Measurements from ENCODE around the gene CEBPE.

The CEBPE gene

DNA sequence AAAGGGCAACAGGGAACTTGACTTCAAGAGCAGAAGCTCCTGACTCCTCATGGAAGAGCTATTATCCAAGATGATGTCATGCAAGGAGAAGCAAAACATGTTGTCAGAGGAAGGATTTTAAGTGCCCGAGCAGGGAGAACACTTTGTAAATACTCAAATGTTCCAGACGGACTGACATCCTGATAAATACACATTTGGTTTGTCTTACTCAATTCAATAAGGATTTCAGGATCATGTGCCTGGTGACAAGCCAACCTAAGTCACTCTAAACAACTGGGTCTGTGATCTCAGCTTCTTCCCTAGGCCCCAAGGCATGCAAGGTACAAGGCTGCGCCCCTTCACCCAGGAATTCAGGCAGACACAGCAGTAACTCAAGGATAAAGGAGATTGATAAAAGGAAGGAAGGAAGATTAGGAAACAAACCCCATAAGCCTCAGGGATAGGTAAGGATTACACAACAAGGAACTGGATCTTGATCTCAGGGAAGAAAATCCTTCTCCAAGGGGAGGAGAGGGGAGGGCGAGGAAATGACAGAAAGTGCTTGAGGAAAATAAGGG is 26.8 kb upstream of the CEBPE start:
- no peak for DNase-seq

DNA sequence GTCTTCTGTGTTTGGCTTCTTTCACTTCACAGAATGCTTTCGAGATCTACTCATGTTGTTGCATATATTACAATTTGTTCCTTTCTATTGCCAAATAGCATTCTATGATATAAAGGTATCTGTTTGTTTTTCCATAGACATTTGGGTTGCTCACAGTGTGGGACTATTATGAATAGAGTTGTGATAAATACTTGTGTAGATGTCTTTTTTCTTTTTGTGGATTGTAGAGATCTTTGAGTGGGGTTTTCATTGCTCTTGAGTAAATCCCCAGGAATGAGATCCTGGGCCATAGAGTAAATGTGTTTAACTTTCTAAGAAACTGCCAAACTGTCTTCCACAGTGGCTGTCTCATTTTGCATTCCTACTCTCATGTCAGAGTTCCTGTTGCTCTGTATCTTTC is 24.9 kb upstream of the CEBPE start:
- no peak for DNase-seq

DNA sequence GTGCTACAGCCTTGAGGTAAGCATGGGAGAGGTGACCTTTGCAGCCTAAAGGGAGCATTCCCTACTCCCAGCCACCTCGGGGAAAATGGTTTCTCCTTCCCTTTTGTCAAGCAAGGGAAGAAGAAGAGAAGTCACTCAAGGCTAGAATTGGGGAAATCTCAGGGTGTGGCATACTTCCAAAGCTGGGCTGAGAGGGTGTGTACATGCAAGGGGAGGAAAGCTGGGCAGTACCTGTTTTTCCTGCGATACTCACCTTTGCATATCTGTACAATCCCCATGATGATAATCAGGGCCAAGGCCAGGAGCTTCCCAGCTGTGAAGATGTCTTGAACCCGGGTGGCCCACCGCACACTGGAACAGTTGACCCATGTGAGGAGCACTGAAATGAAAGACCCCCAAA is 23.8 kb upstream of the CEBPE start:
- no peak for DNase-seq

DNA sequence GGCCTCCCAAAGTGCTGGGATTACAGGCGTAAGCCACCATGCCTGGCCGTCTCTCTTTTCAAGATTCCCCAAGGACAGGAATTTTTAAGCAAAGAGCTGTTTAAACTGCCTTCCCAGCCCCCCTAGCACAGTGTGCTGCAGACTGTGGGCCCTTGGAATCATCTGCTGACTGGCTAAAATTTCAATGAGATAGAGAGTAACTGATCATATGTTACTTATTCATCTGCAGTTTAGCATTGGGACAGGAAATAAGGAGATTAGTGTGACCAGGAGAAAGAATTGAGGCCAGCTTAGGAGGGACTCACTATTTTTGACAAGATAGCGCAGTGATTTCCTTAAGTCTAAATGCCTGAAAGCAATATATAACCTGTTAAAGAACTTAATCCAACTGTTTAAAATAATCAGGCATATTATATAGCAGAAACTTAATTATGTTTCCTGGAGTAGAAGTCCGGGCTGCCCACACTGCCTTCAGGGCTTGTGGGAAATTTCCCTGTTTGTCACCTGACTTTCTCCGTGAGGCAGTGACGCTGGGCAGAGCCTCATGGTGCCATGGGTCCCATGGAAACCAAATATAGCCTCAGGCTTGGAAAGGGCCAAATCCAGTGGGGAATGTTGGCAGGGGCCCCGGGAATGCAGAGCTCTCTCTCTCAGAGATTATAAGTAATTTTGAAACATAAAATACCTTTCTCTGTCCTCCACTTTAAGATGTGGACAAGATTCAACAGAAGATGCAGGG is 22.8 kb upstream of the CEBPE start:
- peak in 4 of 58 donors; percentile 2 to 20 (median 10) for DNase-seq

DNA sequence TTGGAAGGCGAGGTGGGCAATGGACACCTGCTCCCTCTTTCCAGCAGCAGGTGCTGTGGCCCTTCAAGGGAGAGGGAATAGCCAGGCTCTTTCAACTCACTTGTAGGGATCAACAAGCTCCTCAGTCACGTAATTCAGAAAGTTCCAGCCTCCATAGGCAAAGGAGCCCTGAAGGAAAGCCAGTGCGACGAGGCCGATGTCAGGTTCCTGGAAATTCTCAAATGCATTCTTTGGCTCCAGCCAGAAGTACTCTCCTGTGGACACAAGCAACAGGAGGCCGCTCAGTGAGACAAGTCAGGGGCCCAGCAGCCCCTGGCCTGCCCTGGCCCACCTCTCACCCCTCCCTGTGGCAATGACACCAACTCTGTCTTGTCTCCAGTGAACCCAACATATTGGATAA is 21.3 kb upstream of the CEBPE start:
- DNase-seq, result no peak

DNA sequence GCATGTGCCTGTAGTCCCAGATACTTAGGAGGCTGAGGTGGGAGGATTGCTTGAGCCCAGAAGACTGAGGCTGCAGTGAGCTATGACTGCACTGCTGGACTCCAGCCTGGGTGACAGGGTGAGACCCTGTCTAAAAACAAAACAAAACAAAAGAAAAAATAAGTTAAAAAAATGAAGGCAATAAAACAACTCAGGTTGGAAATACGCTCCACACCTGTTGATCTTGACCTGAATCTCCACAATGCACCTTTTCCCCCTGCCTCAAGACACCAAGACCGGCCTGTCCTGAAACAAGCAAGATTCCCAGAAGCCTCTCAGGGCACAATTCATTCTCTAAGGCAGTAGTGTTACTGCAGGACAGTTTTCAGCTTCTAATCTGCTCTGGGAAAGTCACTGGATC is 20.8 kb upstream of the CEBPE start:
- no peak for DNase-seq

DNA sequence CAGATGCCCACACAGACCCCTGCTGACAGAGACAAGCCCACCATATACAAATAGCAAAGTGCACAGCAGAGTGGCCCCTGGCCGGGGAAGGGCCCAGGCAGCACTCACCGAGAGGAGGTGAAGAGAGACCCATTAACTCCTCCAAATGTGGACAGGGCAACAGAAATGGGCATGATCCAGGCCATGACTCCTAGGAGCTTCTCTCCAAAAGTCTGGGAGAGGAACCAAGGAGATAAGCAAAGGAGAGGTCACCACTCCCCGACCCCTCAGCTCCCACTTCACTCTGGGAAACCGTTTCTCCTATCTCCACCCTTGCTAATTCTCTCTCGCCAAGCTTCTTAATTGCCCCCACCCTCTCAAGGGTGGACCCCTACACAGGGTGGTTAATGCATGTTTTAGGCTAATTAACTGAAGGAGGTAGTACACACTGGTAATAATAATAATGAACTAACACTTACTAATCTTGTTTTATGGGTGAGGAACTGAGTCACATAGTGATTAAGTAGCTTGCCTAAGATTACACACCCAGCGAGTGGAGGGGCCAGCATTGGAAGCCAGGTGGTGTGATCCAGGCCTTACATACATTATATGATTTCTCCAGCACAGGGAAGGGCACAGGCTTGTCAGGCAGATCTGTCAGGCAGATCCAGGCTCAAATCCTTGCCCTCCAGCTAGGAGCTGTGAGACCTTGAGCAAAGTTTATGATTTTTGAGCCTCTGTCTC is 18.9 kb upstream of the CEBPE start:
- no peak for DNase-seq

DNA sequence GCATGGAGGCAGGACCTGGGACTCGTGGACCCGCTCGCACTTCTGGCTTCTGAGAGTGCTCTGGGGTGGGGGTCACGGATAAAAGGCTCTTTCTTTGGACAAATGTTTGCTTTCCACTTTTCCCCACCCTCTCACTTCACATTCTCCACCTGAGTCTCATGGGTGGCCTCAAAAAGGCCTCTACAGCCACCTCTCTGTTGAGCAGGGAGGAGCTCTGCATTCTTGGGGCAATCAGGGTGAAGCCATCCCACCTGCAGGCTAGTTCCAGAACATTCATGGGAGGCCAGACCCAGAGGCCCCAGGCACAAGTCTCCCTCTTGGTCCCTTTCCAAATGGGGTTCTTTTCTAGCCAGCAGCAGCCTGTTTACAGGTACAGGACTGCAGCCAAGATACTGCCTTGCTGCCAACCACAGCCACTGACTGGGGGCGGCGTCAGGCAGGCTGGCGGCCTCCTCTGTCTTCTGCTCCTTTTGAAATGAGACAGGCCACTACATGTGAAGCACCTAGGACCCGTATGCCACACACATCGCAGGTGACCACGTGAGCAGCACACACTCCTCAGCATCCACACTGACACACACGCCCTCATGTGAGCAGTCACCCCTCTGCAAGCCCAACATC is 18.2 kb upstream of the CEBPE start:
- peak in 2 of 58 donors; percentile 3 to 56 for DNase-seq

DNA sequence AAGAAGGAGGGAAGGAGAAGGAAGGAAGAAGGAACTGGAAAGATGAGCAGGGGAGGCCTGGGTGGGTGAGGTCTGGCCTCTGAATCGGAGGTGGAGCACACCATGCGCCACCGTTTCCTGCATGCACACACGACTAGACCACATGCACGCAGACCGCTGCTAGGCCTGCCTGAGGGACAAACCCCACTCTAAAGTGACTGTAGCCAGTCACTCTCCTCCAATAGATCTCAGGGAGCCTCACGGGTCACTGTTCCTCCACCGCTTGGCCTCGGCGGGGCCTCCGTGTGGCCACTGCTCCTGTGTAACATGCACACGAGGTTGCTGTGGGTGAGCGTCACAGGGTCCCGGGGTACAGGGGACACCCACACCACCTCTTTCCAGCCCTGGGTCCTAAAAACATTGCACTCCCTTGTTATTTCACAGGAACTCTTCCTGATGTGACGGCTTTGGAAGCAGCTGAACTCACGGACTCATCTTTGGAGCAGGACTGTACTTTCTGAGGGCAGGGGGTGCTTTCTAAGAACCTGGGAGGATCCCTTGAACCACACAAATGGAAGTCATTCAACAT is 17.6 kb upstream of the CEBPE start:
- DNase-seq, result no peak

DNA sequence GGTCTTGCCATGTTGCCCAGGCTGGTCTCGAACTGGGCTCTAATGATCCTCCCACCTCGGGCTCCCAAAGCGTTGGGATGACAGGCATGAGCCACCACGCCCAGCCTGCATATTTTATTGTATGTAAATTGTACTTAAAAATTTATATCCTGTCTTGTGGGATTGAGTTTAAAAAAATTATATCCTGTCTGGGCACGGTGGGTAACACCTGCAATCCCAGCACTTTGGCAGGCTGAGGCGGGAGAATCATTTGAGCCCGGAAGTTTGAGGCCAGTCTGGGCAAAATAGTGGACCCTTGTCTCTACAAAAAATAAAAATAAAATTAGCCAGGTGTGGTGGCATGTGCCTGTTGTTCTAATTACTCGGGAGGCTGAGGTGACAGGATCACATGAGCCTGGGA is 13.9 kb upstream of the CEBPE start:
- no peak for DNase-seq

DNA sequence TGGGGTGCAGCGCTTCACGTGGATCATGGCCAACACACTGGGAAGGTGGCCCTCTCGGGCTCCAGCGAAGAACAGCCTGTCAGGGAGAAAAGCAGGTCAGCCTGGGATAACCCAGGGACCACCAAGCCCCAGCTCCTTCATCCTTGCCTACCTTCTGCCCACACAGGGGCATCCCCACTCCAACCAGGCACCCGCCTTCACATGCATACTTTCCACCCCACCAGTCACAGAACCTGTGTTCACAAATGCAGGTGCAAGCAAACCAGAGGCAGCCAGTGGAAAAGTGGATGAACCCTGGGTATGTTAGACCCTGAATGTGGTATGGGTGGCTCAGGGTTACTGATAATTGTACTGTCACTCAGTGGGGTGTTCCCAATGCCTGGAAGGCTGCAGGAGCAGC is 12.4 kb upstream of the CEBPE start:
- no peak for DNase-seq

DNA sequence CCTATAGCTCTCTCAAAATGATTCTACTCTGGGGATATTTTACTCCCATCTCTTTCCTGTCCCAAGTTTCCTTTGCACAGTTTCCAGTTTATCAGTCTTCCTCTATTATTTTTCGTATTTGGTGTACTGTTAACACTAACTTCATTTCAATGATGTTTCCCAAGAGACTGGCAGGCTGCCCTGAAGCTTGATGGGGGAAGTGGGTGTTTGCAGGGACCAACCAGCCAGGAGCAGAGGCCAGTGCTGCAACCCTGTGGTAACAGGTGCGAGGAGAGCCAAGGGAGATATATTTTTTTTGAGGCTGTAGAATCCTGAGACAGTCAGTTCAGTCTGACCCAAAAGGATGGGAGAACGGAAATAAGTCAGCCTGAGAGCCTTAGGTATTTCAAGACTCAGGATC is 11.8 kb upstream of the CEBPE start:
- peak in 1 of 58 donors; percentile 16 for DNase-seq

DNA sequence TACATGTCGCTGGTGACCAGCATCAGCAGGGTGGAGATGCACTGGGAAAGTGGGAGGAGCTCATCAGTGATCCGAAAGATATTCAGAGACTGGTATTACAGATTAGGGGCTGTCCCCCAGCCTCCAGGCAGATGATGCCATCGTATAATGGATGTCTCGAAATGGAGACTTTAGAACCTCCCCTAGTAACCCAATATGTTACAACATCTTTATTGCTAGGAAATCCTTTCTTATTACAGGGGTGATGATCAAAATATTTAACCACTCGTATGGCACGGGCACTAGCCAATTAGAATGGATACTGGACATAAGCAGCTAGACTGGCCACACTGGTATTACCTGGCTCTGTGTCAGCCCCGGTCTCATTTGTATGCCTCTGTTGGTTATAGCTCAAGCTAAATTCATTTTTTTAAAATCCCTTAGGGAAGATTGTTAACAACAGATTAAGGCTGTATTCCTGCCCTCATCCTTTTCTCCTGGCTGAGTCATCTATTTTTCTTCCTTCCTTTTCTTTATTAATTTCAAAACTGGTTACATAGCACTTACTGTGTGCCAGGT is 10.8 kb upstream of the CEBPE start:
- DNase-seq, result no peak

DNA sequence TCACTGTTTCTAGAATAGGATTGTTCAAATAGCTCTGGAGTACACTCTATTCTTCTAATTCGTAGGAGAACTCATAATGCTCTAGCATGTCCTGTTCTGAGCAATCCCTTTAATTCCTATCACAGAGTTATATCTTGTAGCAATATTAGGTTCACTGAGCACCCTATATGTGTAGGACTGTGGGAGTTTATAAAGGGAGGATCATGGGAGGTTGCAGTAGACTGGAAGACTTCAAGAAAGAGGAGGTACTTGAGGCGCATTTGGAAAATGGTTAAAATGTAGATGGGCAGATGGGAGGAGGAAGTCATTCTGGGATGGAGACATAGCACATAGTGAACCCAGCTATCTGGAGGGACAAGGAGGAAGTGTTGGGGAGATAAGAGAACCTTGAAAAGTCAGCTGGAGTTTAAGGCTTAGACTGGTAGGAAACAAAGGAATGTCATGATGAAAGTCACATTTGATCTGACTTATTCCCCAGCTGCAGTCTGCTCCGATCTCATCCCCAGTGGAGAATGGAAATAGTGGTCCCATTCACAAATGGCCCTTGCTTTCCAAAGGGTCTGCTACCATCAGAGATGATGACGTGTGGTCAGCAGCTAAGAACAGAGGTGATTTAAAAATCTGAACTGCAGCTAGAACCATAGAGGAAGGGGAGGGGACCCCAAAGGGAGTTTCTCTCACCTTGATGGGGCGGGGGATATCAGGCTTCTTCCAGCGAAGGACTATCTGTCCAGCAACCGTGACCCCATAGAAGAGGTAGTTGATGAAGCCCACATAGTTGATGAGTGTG is 10.1 kb upstream of the CEBPE start:
- no peak for DNase-seq

DNA sequence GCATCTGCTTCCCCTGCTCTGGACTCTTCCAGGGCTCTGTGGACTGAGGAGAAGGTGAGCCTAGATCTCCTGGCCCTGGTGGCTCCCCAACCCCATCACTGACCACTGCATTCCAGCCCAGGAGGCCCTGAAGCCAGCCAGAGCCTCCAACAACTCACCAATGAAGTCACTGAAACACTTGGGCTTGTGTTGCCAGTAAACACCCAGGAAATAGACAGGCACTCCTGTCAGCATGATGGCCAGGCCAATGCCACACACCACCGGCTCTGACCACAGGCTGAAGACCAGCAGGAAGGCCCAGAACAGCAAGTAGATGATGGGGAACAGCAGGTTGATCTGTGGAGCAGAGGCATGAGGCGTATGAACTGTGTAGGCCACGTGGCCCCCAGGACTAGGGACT is 8.8 kb upstream of the CEBPE start:
- DNase-seq, result no peak

DNA sequence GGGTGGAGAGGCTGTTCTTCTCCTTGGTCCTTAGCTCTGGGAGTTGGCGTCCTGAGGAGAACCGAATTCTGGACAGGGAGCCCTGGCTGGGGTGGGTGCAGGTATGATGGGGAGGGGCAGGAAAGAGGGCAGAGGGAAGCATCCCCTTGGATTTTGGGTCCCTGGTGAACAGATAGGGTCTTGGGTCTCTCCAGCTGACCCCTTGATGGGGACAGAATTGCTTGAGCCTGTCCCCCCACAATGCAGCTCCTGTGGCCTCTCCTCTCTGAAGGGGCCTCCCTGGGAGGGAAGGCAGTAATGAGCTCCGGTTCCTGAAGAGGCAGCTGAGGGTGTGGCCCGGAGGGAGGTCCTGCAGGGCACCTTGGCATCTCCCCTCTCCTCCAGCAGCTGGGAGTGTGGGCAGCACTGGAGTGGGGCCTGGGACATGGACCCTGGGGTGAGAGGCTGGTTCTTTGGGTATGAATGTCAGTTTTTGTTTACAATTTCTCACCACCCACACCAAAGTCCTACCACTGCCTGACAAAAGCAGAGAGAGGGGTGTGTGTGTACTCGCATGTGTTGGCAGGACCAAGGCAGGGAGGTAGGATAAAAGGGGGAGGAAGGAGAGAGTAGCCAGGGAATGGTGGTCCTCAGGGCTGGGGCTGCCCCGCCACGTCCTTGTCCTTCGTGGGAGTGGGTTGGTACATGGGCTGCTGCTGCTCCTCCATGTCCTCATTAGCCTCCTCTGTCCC is 7.7 kb upstream of the CEBPE start:
- DNase-seq, result no peak

DNA sequence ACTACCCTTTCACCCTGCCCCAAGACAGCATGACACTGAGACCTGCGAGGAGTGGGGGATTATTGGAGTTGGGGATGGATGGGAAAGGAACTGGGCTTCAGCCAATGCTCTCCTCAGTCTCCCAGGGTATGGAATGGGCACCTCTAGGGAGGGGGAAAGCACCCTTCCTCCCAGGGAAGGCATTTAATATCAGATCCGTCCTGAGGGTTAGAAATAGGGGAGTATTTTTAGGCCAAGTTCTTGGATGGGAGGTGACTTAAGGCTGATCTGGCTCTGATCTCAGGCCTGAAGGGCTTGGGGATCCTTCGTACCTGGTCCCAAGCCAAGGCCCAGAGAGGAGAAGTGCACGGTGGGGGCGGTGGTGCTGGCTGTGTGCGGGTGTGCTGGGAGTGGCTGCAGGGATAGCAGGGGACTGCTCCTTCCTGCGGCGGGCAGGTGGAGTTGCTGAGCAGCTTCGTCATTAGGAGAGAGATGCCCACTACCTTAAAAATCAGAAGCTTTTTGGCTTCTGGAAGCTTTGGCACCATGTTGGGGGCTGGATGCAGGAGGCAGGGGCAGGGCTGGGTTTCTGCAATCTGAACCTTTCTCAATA is 7.0 kb upstream of the CEBPE start:
- no peak for DNase-seq

DNA sequence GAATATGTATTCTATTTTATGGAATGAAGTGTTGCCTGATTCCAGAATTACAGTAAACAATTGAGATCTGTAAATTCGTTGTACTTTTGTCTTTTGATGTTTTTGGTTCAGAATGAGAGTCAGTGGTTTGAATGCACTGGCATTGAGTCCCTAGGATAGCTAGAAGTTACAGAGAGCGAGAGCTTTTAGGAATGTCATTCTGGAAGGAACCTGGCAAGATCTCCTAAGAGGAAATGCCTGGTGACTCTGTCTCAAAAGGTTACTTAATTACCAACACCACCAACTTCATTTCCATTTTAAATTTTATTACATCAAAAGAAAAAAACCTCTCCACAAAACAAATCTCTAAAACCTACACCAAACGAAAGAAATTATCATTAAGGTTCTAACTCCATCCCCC is 6.0 kb upstream of the CEBPE start:
- DNase-seq, result no peak

DNA sequence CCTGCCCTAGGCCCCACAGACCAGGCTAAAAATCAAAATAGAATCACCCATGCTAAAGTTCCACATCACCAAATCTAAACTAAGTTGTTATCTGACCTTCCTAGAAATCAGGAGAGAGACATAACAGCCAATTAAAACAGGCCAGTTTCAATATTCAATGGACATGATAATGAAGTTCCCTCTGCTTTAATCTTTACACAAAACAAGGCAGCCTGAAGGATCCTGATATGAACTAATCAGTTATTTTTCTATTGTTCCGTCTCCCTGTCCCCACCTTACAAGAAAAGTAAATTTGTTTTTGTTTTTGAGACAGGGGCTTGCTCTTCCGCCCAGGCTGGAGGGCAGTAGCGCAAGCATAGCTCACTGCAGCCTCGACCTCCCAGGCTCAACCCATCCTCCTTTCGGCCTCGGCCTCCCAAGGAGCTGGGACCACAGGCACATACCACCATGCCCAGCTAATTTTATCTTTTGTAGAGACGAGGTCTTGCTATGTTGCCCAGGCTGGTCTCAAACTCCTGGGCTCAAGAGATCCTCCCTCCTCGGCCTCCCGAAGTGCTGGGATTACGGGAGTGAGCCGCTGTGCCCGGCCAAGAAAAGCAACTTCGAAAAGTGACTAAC is 5.4 kb upstream of the CEBPE start:
- DNase-seq, result no peak
